GM13977 (cell line): ENCODE data around the gene ANO2.

Source experiments
- DNase-seq: peaks from one replicate; pipeline ENCODE4 v3.0.0; 2012; ENCODE audit warnings: low spot score
- in situ Hi-C: fragments of 300-500 bp; cut with MboI; formaldehyde crosslinking; loops from one replicate; pipeline ENCODE4 v1.12.0; 2022; ENCODE audit warnings: low sequenced_read_pairs, low pct_unique_long_range_greater_than_20kb, mixed read lengths, inconsistent platforms; ENCODE audit not compliant: unreplicated experiment
- TF ChIP-seq, protein P1 (sequence below): IDR thresholded peaks from 2 replicates; pipeline ENCODE4 v1.5.1; 2012; ENCODE audit warnings: mild to moderate bottlenecking, control low read depth; ENCODE audit not compliant: insufficient read depth; ENCODE audit errors: extremely low read depth, missing control alignments

The ANO2 gene

DNA sequence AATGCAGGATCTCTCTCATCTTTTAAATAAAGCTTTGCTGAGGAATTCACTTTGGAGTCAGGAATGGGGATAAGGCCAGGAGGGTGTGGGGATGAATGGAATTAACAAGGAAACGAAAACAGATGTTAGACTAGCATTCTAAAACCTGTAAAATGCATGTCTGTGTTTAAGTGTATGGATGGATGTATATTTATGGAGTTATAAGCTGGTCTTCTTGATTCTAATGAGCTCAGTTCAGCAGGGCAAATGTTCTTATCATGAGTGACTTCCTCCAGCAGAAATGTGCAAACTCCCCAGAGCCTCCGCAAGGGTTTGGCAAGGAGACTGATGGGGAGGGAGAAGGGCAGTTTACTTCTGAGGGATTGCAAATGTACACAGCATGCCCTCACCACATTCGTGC is 364.0 kb downstream of the ANO2 start:
- in situ Hi-C loops: no loop called here
- DNase-seq: no peak
- TF ChIP-seq, protein P1, sequence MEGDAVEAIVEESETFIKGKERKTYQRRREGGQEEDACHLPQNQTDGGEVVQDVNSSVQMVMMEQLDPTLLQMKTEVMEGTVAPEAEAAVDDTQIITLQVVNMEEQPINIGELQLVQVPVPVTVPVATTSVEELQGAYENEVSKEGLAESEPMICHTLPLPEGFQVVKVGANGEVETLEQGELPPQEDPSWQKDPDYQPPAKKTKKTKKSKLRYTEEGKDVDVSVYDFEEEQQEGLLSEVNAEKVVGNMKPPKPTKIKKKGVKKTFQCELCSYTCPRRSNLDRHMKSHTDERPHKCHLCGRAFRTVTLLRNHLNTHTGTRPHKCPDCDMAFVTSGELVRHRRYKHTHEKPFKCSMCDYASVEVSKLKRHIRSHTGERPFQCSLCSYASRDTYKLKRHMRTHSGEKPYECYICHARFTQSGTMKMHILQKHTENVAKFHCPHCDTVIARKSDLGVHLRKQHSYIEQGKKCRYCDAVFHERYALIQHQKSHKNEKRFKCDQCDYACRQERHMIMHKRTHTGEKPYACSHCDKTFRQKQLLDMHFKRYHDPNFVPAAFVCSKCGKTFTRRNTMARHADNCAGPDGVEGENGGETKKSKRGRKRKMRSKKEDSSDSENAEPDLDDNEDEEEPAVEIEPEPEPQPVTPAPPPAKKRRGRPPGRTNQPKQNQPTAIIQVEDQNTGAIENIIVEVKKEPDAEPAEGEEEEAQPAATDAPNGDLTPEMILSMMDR: no peak

DNA sequence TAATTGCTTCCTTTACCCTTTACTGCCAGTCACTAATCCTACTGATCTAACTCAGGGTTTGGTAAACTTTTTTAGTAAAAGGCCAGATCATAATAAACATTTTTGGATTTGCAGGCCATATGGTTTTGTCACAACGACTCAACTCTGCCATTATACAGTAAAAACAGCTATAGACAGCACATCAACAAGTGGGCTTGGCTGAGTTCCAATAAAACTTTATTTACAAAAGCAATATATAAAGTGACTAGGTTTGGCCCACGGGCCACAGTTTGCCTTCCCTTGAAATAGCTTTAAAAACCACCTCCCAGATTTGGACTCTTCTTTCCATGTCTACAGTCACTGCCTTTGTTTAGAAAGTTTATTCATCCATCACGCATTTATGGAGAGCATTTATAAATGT is 366.3 kb downstream of the ANO2 start:
- in situ Hi-C loops: no loop called here
- TF ChIP-seq, protein P1: no peak
- DNase-seq: no peak

- TF ChIP-seq, protein P1: no peak
- in situ Hi-C loops: no loop called here
- no peak for DNase-seq
Measured at GRCh38 chr12:5577741-5578140, 367.3 kb downstream of the ANO2 start.

DNA sequence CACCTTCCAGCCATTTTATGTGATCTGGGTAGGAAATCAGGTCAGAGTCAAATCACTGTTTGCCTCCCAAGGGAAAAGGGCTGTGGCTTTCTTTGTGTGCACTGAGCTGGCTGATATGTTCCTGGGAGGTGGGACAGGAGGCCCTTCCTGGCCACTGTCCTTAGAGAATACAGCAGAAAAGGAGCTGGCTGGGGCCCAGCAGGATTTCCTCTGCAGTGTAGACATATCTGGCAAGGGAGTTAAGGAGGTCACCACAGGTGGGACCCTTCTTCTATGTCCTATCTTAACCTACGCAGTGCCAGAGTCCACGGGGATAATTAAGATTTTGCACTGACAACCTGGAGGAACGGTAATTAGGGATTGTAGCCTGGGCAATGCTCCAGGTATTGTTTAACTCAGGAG is 367.8 kb downstream of the ANO2 start:
- TF ChIP-seq, protein P1: no peak
- DNase-seq: no peak
- in situ Hi-C loops: no loop called here

- in situ Hi-C loops: no loop called here
- TF ChIP-seq, protein P1: no peak
Measured at GRCh38 chr12:5575987-5576386, 369.1 kb downstream of the ANO2 start.

DNA sequence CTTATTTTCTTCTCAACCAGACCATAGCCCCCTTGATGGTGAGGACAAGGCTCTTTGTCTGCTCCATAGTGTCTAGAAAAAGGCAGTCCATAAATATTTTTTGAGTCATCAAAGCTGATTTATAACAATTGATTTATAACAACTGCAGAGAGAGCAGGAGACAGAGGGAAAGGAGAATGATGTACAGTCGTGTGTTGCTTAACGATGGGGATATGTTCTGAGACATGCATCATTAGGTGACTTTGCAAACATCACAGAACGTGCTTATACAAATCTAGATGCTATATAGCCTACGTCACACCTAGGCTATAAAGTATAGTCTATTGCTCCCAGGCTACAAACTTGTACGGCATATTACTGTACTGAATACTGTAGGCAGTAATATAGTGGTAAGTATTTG is 369.8 kb downstream of the ANO2 start:
- in situ Hi-C loops: no loop called here
- DNase-seq: no peak
- TF ChIP-seq, protein P1: no peak

More at GRCh38 chr12:5575987-5576386, 369.1 kb downstream of the ANO2 start:
- no peak for DNase-seq

DNA sequence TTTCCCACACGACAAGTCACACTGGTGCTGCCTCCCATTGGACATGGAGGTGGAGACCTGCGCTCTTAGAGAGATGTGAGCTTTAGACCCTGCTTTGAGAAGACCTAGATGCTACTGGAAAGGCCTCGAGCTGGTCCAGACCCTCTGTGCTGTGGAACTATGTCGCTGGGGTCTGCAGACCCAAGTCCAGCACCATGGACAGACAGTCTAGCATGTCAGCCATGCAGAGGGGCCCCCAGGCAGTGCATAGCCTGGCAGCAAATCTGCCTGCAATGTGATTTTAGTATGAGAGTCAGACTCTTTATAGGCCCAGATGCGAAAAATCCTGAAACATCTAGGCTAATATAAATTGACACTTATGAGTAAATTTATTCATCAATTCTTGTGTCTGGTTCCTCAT is 371.7 kb downstream of the ANO2 start:
- TF ChIP-seq, protein P1: no peak
- no peak for DNase-seq

More for the DNA sequence above, 371.7 kb downstream of the ANO2 start:
- in situ Hi-C loops: no loop called here
